A549 (cell line): ENCODE data around the gene ACER2.
"Not testable (repeated sequence)": the region's sequence is repeated elsewhere in the genome, so short reads cannot be mapped to it uniquely, and the experiment has no call there.

Source experiments
- CTCF ChIP-seq: fragments of >200 bp; sonication (Bioruptor Twin); formaldehyde crosslinking; IDR thresholded peaks from 3 replicates; pipeline ENCODE4 v1.5.1; 2016
- E2F6 ChIP-seq: IDR thresholded peaks from 2 replicates; pipeline ENCODE4 v1.6.1; 2012; ENCODE audit warnings: low read depth, borderline replicate concordance
- EHMT2 ChIP-seq: fragments of 200-600 bp; sonication (generic); IDR thresholded peaks from 2 replicates; pipeline ENCODE4 v1.6.1; 2016; ENCODE audit warnings: antibody characterized with exemption, low read depth, mild to moderate bottlenecking, moderate library complexity
- FOSL2 ChIP-seq, 2 experiments: fragments of 450-650 bp in 1 of 2; fragments of >200 bp in 1 of 2; sonication (Bioruptor Twin) in 1 of 2; formaldehyde crosslinking; IDR thresholded peaks; 2 replicates each; pipeline versions ENCODE4 v1.5.0 to v1.6.1; 2016 to 2020; ENCODE audit warnings: mild to moderate bottlenecking in 1 of 2, moderate library complexity in 1 of 2
- FOXS1 ChIP-seq: fragments of 250-450 bp; sonication (Bioruptor Pico); IDR thresholded peaks from 2 replicates; pipeline ENCODE4 v1.5.0; 2020; ENCODE audit warnings: mild to moderate bottlenecking, moderate library complexity
- HMGXB4 ChIP-seq: fragments of 250-450 bp; sonication (Bioruptor Pico); IDR thresholded peaks from 2 replicates; pipeline ENCODE4 v1.5.0; 2021; ENCODE audit warnings: mild to moderate bottlenecking, moderate library complexity, borderline replicate concordance
- KDM1A ChIP-seq: fragments of 200-600 bp; sonication (generic); IDR thresholded peaks from 2 replicates; pipeline ENCODE4 v1.6.1; 2016; ENCODE audit warnings: low read depth, mild to moderate bottlenecking
- MYC ChIP-seq: IDR thresholded peaks from 2 replicates; pipeline ENCODE4 v1.6.1; 2012; ENCODE audit warnings: mild to moderate bottlenecking, inconsistent platforms, low read length, improper control_type of control experiment, borderline replicate concordance
- POLR2A ChIP-seq: IDR thresholded peaks from 2 replicates; pipeline ENCODE4 v1.6.1; 2012; ENCODE audit warnings: mild to moderate bottlenecking, low read length
- TP53 ChIP-seq: fragments of 250-450 bp; sonication (Bioruptor Pico); IDR thresholded peaks from 2 replicates; pipeline ENCODE4 v1.5.0; 2021; ENCODE audit warnings: mild to moderate bottlenecking, moderate library complexity
- USF2 ChIP-seq: fragments of 450-650 bp; IDR thresholded peaks from 2 replicates; pipeline ENCODE4 v1.6.1; 2014; ENCODE audit warnings: antibody characterized with exemption

GRCh38 chr9:19413456-19413855, 4.6 kb downstream of the ACER2 start:
- TF ChIP-seq CTCF; E2F6; KDM1A; HMGXB4; EHMT2; POLR2A; USF2; FOSL2 (IDR thresholded peaks at IDR 0.05); FOSL2 (CRISPR knock-in tag; IDR thresholded peaks at IDR 0.05); FOXS1 (CRISPR knock-in tag); MYC; TP53: not testable (repeated sequence)
